ENCODE results near the gene ELP1. TPM values are rescaled to one million over a fixed set of nuclear protein-coding genes. Genes with fewer than 3 reads are reported as not detected.

The ELP1 gene
- total RNA-seq, 4 donors from 2014 or later: 7.9 to 18.1 (median 13.3) TPM

GRCh38 chr9:108911820-108912219 is 22.1 kb downstream of the ELP1 start:
- intact Hi-C loops (cut with DNase I; ENCODE audit: low total_unique reads) (no loop called here), in situ Hi-C loops (cut with MboI; ENCODE audit: low pct_ligation_motif_present in 1 of 4, low pct_unique_long_range_greater_than_20kb in 1 of 4, low sequenced_read_pairs in 3 of 4) (no loop called here)
- 30% methylated on average over 1 of the region's 1 CpG; no CpG with 5 or more reads in 1 of the 2 donors for WGBS, 2 donors (ENCODE audit: low coverage in 1 of 2)
- DNase-seq: no peak
- H3K27ac ChIP-seq: no peak overlapping the region
- no peaks in the 10 kb centered on the region for H3K9me3 ChIP-seq
- no peak overlapping the region for H3K4me3 ChIP-seq
- H3K27me3 ChIP-seq: no peaks in the 10 kb centered on the region
- H3K4me1 ChIP-seq: no peaks in the 10 kb centered on the region
- TF ChIP-seq EP300 (IDR thresholded peaks at IDR 0.05; ENCODE audit: low read depth) (no peak), CTCF (IDR thresholded peaks at IDR 0.05) (no peak), POLR2AphosphoS5 (IDR thresholded peaks at IDR 0.05) (no peak), POLR2A (IDR thresholded peaks at IDR 0.05) (no peak)
- peaks cover 0 to 52% (median 21%) of the 10 kb centered on the region in 4 donors for H3K36me3 ChIP-seq

- H3K36me3 ChIP-seq: peaks cover 0 to 57% (median 22%) of the 10 kb centered on the region in 4 donors
- no peak for TF ChIP-seq CTCF (IDR thresholded peaks at IDR 0.05)
- no peak for TF ChIP-seq POLR2A (IDR thresholded peaks at IDR 0.05)
- TF ChIP-seq POLR2AphosphoS5 (IDR thresholded peaks at IDR 0.05): no peak
- no peak for TF ChIP-seq EP300 (IDR thresholded peaks at IDR 0.05; ENCODE audit: low read depth)
- H3K27ac ChIP-seq: no peak overlapping the region
- in situ Hi-C loops (cut with MboI; ENCODE audit: low pct_ligation_motif_present in 1 of 4, low pct_unique_long_range_greater_than_20kb in 1 of 4, low sequenced_read_pairs in 3 of 4): no loop called here
- H3K9me3 ChIP-seq: no peaks in the 10 kb centered on the region
- WGBS, 2 donors (ENCODE audit: low coverage in 1 of 2): 97% methylated on average over 2 of the region's 2 CpGs; no CpG with 5 or more reads in 1 of the 2 donors
- H3K27me3 ChIP-seq: no peaks in the 10 kb centered on the region
- no peak overlapping the region for H3K4me3 ChIP-seq
- DNase-seq: no peak
- no peaks in the 10 kb centered on the region for H3K4me1 ChIP-seq
- intact Hi-C loops (cut with DNase I; ENCODE audit: low total_unique reads): no loop called here
Observed at GRCh38 chr9:108910914-108911313, 23.0 kb downstream of the ELP1 start.

GRCh38 chr9:108910402-108910801 is 23.5 kb downstream of the ELP1 start:
- H3K4me3 ChIP-seq: no peak overlapping the region
- TF ChIP-seq EP300 (IDR thresholded peaks at IDR 0.05; ENCODE audit: low read depth) (no peak), POLR2AphosphoS5 (IDR thresholded peaks at IDR 0.05) (no peak), CTCF (IDR thresholded peaks at IDR 0.05) (no peak), POLR2A (IDR thresholded peaks at IDR 0.05) (no peak)

GRCh38 chr9:108905494-108905893 is 28.4 kb downstream of the ELP1 start:
- TF ChIP-seq EP300 (IDR thresholded peaks at IDR 0.05; ENCODE audit: low read depth) (no peak), CTCF (IDR thresholded peaks at IDR 0.05) (no peak), POLR2AphosphoS5 (IDR thresholded peaks at IDR 0.05) (no peak), POLR2A (IDR thresholded peaks at IDR 0.05) (no peak)
- no peak overlapping the region for H3K27ac ChIP-seq
- 51 to 67% methylated on average over 2 of the region's 2 CpGs for WGBS, 2 donors (ENCODE audit: low coverage in 1 of 2)
- DNase-seq: no peak
- no peaks in the 10 kb centered on the region for H3K4me1 ChIP-seq
- H3K27me3 ChIP-seq: no peaks in the 10 kb centered on the region
- no peaks in the 10 kb centered on the region for H3K9me3 ChIP-seq
- in situ Hi-C loops (cut with MboI; ENCODE audit: low pct_ligation_motif_present in 1 of 4, low pct_unique_long_range_greater_than_20kb in 1 of 4, low sequenced_read_pairs in 3 of 4) (no loop called here), intact Hi-C loops (cut with DNase I; ENCODE audit: low total_unique reads) (no loop called here)
- H3K4me3 ChIP-seq: no peak overlapping the region
- peaks cover 0 to 58% (median 24%) of the 10 kb centered on the region in 4 donors for H3K36me3 ChIP-seq

More at GRCh38 chr9:108910402-108910801, 23.5 kb downstream of the ELP1 start:
- no peak for DNase-seq
- Histone ChIP-seq H3K36me3 (peaks cover 0 to 52% (median 21%) of the 10 kb centered on the region in 4 donors), H3K27ac (no peak overlapping the region), H3K4me1 (no peaks in the 10 kb centered on the region), H3K27me3 (no peaks in the 10 kb centered on the region), H3K9me3 (no peaks in the 10 kb centered on the region)
- in situ Hi-C loops (cut with MboI; ENCODE audit: low pct_ligation_motif_present in 1 of 4, low pct_unique_long_range_greater_than_20kb in 1 of 4, low sequenced_read_pairs in 3 of 4) (no loop called here), intact Hi-C loops (cut with DNase I; ENCODE audit: low total_unique reads) (no loop called here)
